ENCODE data around the gene NTRK3.

Gene NTRK3

GRCh38 chr15:88249220-88249619, 7.3 kb downstream of the NTRK3 start:
- Mint-ChIP-seq H3K9me3 (no peaks in the 10 kb centered on the region), H3K27me3 (peaks cover 53 to 56% of the 10 kb centered on the region in 2 donors), H3K27ac (no peak overlapping the region)

GRCh38 chr15:88247914-88248313, 8.6 kb downstream of the NTRK3 start:
- H3K4me1 Mint-ChIP-seq = peaks cover 6% of the 10 kb centered on the region in 2 donors
- H3K27ac Mint-ChIP-seq = no peak overlapping the region
- DNase-seq (no peak), ATAC-seq (replicated peaks) (no peak)
- H3K36me3 Mint-ChIP-seq = no peaks in the 10 kb centered on the region
- H3K4me3 Mint-ChIP-seq = no peak overlapping the region
- H3K27me3 Mint-ChIP-seq = peaks cover 40 to 43% of the 10 kb centered on the region in 2 donors
- no peaks in the 10 kb centered on the region for H3K9me3 Mint-ChIP-seq

More at GRCh38 chr15:88249220-88249619, 7.3 kb downstream of the NTRK3 start:
- DNase-seq = no peak
- Mint-ChIP-seq H3K36me3 (no peaks in the 10 kb centered on the region), H3K4me1 (peaks cover 6% of the 10 kb centered on the region in 2 donors), H3K4me3 (no peak overlapping the region)
- ATAC-seq (replicated peaks) = no peak

GRCh38 chr15:88246666-88247446, 9.7 kb downstream of the NTRK3 start:
- peaks cover 6% of the 10 kb centered on the region in 2 donors for H3K4me1 Mint-ChIP-seq
- DNase-seq = peak; percentile 65
- H3K4me3 Mint-ChIP-seq = no peak overlapping the region
- no peaks in the 10 kb centered on the region for H3K36me3 Mint-ChIP-seq
- H3K27ac Mint-ChIP-seq = no peak overlapping the region
- H3K9me3 Mint-ChIP-seq = no peaks in the 10 kb centered on the region
- ATAC-seq (replicated peaks) = peak; percentile 85 to 90
- peaks cover 29 to 35% of the 10 kb centered on the region in 2 donors for H3K27me3 Mint-ChIP-seq

GRCh38 chr15:88246081-88246480, 10.5 kb downstream of the NTRK3 start:
- DNase-seq (no peak), ATAC-seq (replicated peaks) (no peak)
- Mint-ChIP-seq H3K27ac (no peak overlapping the region), H3K36me3 (no peaks in the 10 kb centered on the region), H3K4me1 (peaks cover 6 to 7% of the 10 kb centered on the region in 2 donors), H3K27me3 (peaks cover 30 to 38% of the 10 kb centered on the region in 2 donors), H3K9me3 (no peaks in the 10 kb centered on the region), H3K4me3 (no peak overlapping the region)

- Mint-ChIP-seq H3K27ac (no peak overlapping the region), H3K4me1 (peaks cover 6 to 7% of the 10 kb centered on the region in 2 donors), H3K36me3 (no peaks in the 10 kb centered on the region), H3K27me3 (peaks cover 37 to 42% of the 10 kb centered on the region in 2 donors), H3K9me3 (no peaks in the 10 kb centered on the region), H3K4me3 (no peak overlapping the region)
- no peak for DNase-seq
- peak; percentile 48 to 56 for ATAC-seq (replicated peaks)
Measured at GRCh38 chr15:88243895-88244787, 12.4 kb downstream of the NTRK3 start.

- no peaks in the 10 kb centered on the region for H3K9me3 Mint-ChIP-seq
- H3K27ac Mint-ChIP-seq = no peak overlapping the region
- H3K4me3 Mint-ChIP-seq = no peak overlapping the region
- ATAC-seq (replicated peaks) (no peak), DNase-seq (no peak)
- H3K36me3 Mint-ChIP-seq = no peaks in the 10 kb centered on the region
- peaks cover 6 to 7% of the 10 kb centered on the region in 2 donors for H3K4me1 Mint-ChIP-seq
- peaks cover 38 to 39% of the 10 kb centered on the region in 2 donors for H3K27me3 Mint-ChIP-seq
Measured at GRCh38 chr15:88242586-88243555, 13.7 kb downstream of the NTRK3 start.

GRCh38 chr15:88241461-88241860, 15.1 kb downstream of the NTRK3 start:
- peaks cover 25 to 28% of the 10 kb centered on the region in 2 donors for H3K27me3 Mint-ChIP-seq
- no peaks in the 10 kb centered on the region for H3K36me3 Mint-ChIP-seq
- DNase-seq (no peak), ATAC-seq (replicated peaks) (no peak)
- H3K27ac Mint-ChIP-seq = no peak overlapping the region
- peaks cover 2 to 3% of the 10 kb centered on the region in 2 donors for H3K4me1 Mint-ChIP-seq
- H3K9me3 Mint-ChIP-seq = no peaks in the 10 kb centered on the region
- H3K4me3 Mint-ChIP-seq = no peak overlapping the region

- ATAC-seq (replicated peaks) (no peak), DNase-seq (no peak)
- peaks cover 0 to 1% of the 10 kb centered on the region in 2 donors for H3K4me1 Mint-ChIP-seq
- H3K27me3 Mint-ChIP-seq = peaks cover 21 to 24% of the 10 kb centered on the region in 2 donors
- no peaks in the 10 kb centered on the region for H3K36me3 Mint-ChIP-seq
- no peaks in the 10 kb centered on the region for H3K9me3 Mint-ChIP-seq
- H3K4me3 Mint-ChIP-seq = no peak overlapping the region
- H3K27ac Mint-ChIP-seq = no peak overlapping the region
Measured at GRCh38 chr15:88241060-88241459, 15.5 kb downstream of the NTRK3 start.

- no peak for DNase-seq
- no peaks in the 10 kb centered on the region for H3K36me3 Mint-ChIP-seq
- H3K27me3 Mint-ChIP-seq = peaks cover 19 to 28% of the 10 kb centered on the region in 2 donors
- no peak for ATAC-seq (replicated peaks)
- no peaks in the 10 kb centered on the region for H3K9me3 Mint-ChIP-seq
- no peak overlapping the region for H3K4me3 Mint-ChIP-seq
- peaks cover 0 to 1% of the 10 kb centered on the region in 2 donors for H3K4me1 Mint-ChIP-seq
- no peak overlapping the region for H3K27ac Mint-ChIP-seq
Measured at GRCh38 chr15:88239594-88239993, 16.9 kb downstream of the NTRK3 start.

GRCh38 chr15:88238618-88239430, 17.7 kb downstream of the NTRK3 start:
- ATAC-seq (replicated peaks) = no peak
- Mint-ChIP-seq H3K36me3 (no peaks in the 10 kb centered on the region), H3K4me1 (peaks cover 0 to 1% of the 10 kb centered on the region in 2 donors), H3K9me3 (no peaks in the 10 kb centered on the region), H3K27me3 (peaks cover 26 to 36% of the 10 kb centered on the region in 2 donors), H3K27ac (no peak overlapping the region), H3K4me3 (no peak overlapping the region)
- DNase-seq = no peak

GRCh38 chr15:88234711-88235110, 21.8 kb downstream of the NTRK3 start:
- no peak overlapping the region for H3K4me3 Mint-ChIP-seq
- DNase-seq (no peak), ATAC-seq (replicated peaks) (no peak)
- no peaks in the 10 kb centered on the region for H3K4me1 Mint-ChIP-seq
- H3K27me3 Mint-ChIP-seq = peaks cover 21 to 36% of the 10 kb centered on the region in 2 donors
- H3K36me3 Mint-ChIP-seq = no peaks in the 10 kb centered on the region
- H3K27ac Mint-ChIP-seq = no peak overlapping the region
- no peaks in the 10 kb centered on the region for H3K9me3 Mint-ChIP-seq

- Mint-ChIP-seq H3K4me1 (no peaks in the 10 kb centered on the region), H3K4me3 (no peak overlapping the region), H3K27me3 (peaks cover 21 to 31% of the 10 kb centered on the region in 2 donors), H3K27ac (no peak overlapping the region), H3K9me3 (no peaks in the 10 kb centered on the region), H3K36me3 (no peaks in the 10 kb centered on the region)
- no peak for DNase-seq
- ATAC-seq (replicated peaks) = no peak
Measured at GRCh38 chr15:88233921-88234320, 22.6 kb downstream of the NTRK3 start.

GRCh38 chr15:88232771-88233201, 23.8 kb downstream of the NTRK3 start:
- H3K27ac Mint-ChIP-seq = no peak overlapping the region
- no peaks in the 10 kb centered on the region for H3K36me3 Mint-ChIP-seq
- ATAC-seq (replicated peaks) = no peak

More at GRCh38 chr15:88232771-88233201, 23.8 kb downstream of the NTRK3 start:
- Mint-ChIP-seq H3K4me1 (no peaks in the 10 kb centered on the region), H3K9me3 (no peaks in the 10 kb centered on the region), H3K4me3 (no peak overlapping the region), H3K27me3 (peaks cover 30 to 38% of the 10 kb centered on the region in 2 donors)
- DNase-seq = no peak

Data from stimulated activated naive B cell treated with anti-CD40 and anti-IgM and Interleukin-4, amounts not matched to agents 10 μg/mL and 1 μg/mL and 100 μg/mL, for 72 hours (primary cell).